IMR-90 (cell line): ENCODE results near the gene KRCC1. TPM values are rescaled to one million over a fixed set of nuclear protein-coding genes. Genes with fewer than 3 reads are reported as not detected.

Experiments
- ATAC-seq: fragments of 200-7000 bp; cut with Tn5 transposase; 2 replicates; pipeline ENCODE4 v1.9.1; 2020; ENCODE audit warnings: low read depth, mild to moderate bottlenecking, moderate library complexity
- BruUV-seq: library from RNA; stranded (reverse); fragments of 400-500 nt; replicated peaks from 2 replicates; lab custom pipeline; 2021; lab: Mats Ljungman, UMichigan
- CTCF ChIA-PET: fragments of 300-600 bp; formaldehyde crosslinking; extraction: SDS; loops from one replicate; lab custom pipeline; 2021; ENCODE audit warnings: antibody characterized with exemption; lab: Yijun Ruan, JAX
- POLR2A ChIA-PET: fragments of 300-600 bp; sonication (Branson Sonifier 250); formaldehyde crosslinking; loops from one replicate; lab custom pipeline; 2022; ENCODE audit warnings: antibody characterized with exemption; ENCODE audit not compliant: unreplicated experiment; lab: Charles Lee
- DNase-seq: peaks from one replicate; pipeline ENCODE4 v3.0.0; 2013
- H2AFZ ChIP-seq: replicated peaks from 2 replicates; pipeline ENCODE3; 2013; ENCODE audit warnings: low read length, mild to moderate bottlenecking; ENCODE audit not compliant: poor library complexity
- H2AK5ac ChIP-seq: 2 replicates; pipeline ENCODE4 v1.6.1; 2013; ENCODE audit warnings: low read depth, low read length, inconsistent platforms
- H2AK9ac ChIP-seq: replicated peaks from 2 replicates; pipeline ENCODE3; 2013; ENCODE audit warnings: mild to moderate bottlenecking, low read depth, low read length, moderate library complexity; ENCODE audit not compliant: poor library complexity
- H2BK120ac ChIP-seq: 2 replicates; pipeline ENCODE4 v1.6.1; 2013; ENCODE audit warnings: low read depth, low read length, inconsistent platforms
- H2BK15ac ChIP-seq: 3 replicates; pipeline ENCODE4 v1.6.1; 2013; ENCODE audit warnings: low read depth, low read length, inconsistent platforms
- H2BK20ac ChIP-seq: 2 replicates; pipeline ENCODE4 v1.6.1; 2013; ENCODE audit warnings: low read depth, mild to moderate bottlenecking, inconsistent platforms, low read length, moderate library complexity
- H2BK5ac ChIP-seq: 2 replicates; pipeline ENCODE4 v1.6.1; 2013; ENCODE audit warnings: mild to moderate bottlenecking, low read depth, low read length, inconsistent platforms; ENCODE audit not compliant: poor library complexity, severe bottlenecking
- H3K14ac ChIP-seq: replicated peaks from 2 replicates; pipeline ENCODE4 v1.6.1; 2013; ENCODE audit warnings: low read depth, low read length, inconsistent platforms
- H3K18ac ChIP-seq: 2 replicates; pipeline ENCODE4 v1.6.1; 2013; ENCODE audit warnings: low read depth, low read length, control low read depth
- H3K23ac ChIP-seq: 2 replicates; pipeline ENCODE4 v1.6.1; 2013; ENCODE audit warnings: low read depth, low read length, inconsistent platforms
- H3K27ac ChIP-seq: 2 replicates; pipeline ENCODE4 v1.5.1; 2013; ENCODE audit warnings: mild to moderate bottlenecking, control low read depth, low read length; ENCODE audit not compliant: insufficient read depth
- H3K27me3 ChIP-seq: 2 replicates; pipeline ENCODE4 v1.6.1; 2013; ENCODE audit warnings: low read length; ENCODE audit not compliant: control insufficient read depth, insufficient read depth
- H3K36me3 ChIP-seq: 2 replicates; pipeline ENCODE4 v1.6.1; 2013; ENCODE audit warnings: low read length, mixed read lengths; ENCODE audit not compliant: control insufficient read depth, insufficient read depth
- H3K4ac ChIP-seq: 2 replicates; pipeline ENCODE4 v1.6.1; 2013; ENCODE audit warnings: low read depth, low read length, inconsistent platforms
- H3K4me1 ChIP-seq: 2 replicates; pipeline ENCODE4 v1.6.1; 2013; ENCODE audit warnings: low read length, mixed read lengths; ENCODE audit not compliant: control insufficient read depth, insufficient read depth
- H3K4me2 ChIP-seq: 2 replicates; pipeline ENCODE4 v1.6.1; 2013; ENCODE audit warnings: low read depth, mild to moderate bottlenecking, control low read depth, low read length, moderate library complexity
- H3K4me3 ChIP-seq: 2 replicates; pipeline ENCODE4 v1.5.1; 2013; ENCODE audit warnings: low read depth, mild to moderate bottlenecking, control low read depth, low read length, moderate library complexity; ENCODE audit not compliant: insufficient read depth
- H3K56ac ChIP-seq: 2 replicates; pipeline ENCODE4 v1.6.1; 2013; ENCODE audit warnings: low read length, inconsistent platforms; ENCODE audit not compliant: insufficient read depth; ENCODE audit errors: extremely low read depth
- H3K79me1 ChIP-seq, 2 experiments: 2 replicates each; pipeline ENCODE4 v1.6.1; 2013; ENCODE audit warnings: low read length in 2 of 2, inconsistent platforms in 1 of 2, low read depth in 1 of 2
- H3K9ac ChIP-seq: 2 replicates; pipeline ENCODE4 v1.6.1; 2013; ENCODE audit warnings: low read depth, low read length, control low read depth
- H3K9me1 ChIP-seq: 2 replicates; pipeline ENCODE4 v1.6.1; 2013; ENCODE audit warnings: low read length, inconsistent platforms; ENCODE audit not compliant: insufficient read depth
- H3K9me3 ChIP-seq: 2 replicates; pipeline ENCODE4 v1.6.1; 2013; ENCODE audit warnings: low read length; ENCODE audit not compliant: control insufficient read depth, insufficient read depth
- H4K20me1 ChIP-seq: 2 replicates; pipeline ENCODE4 v1.6.1; 2013; ENCODE audit warnings: low read length, inconsistent platforms; ENCODE audit not compliant: insufficient read depth
- H4K5ac ChIP-seq: 2 replicates; pipeline ENCODE4 v1.6.1; 2013; ENCODE audit warnings: mild to moderate bottlenecking, low read depth, low read length, control low read depth
- H4K8ac ChIP-seq, 2 experiments: 2 replicates each; pipeline ENCODE4 v1.6.1; 2013; ENCODE audit warnings: low read depth in 2 of 2, low read length in 2 of 2, control low read depth in 1 of 2, inconsistent platforms in 1 of 2
- H4K91ac ChIP-seq: 2 replicates; pipeline ENCODE4 v1.6.1; 2013; ENCODE audit warnings: low read depth, low read length, inconsistent platforms; ENCODE audit not compliant: insufficient read depth
- CEBPB ChIP-seq: IDR thresholded peaks from 2 replicates; pipeline ENCODE4 v1.6.1; 2012; ENCODE audit warnings: low read depth, low read length, improper control_type of control experiment
- CHD1 ChIP-seq: IDR thresholded peaks from 2 replicates; pipeline ENCODE4 v1.6.1; 2012; ENCODE audit warnings: low read depth, low read length, improper control_type of control experiment
- MXI1 ChIP-seq: IDR thresholded peaks from 2 replicates; pipeline ENCODE4 v1.6.1; 2012; ENCODE audit warnings: low read depth, mild to moderate bottlenecking, low read length, moderate library complexity, borderline replicate concordance
- NFE2L2 ChIP-seq: fragments of 150-350 bp; IDR thresholded peaks from 2 replicates; pipeline ENCODE4 v1.6.1; 2016; ENCODE audit warnings: low read depth, mild to moderate bottlenecking, low read length
- SMC3 ChIP-seq: fragments of 150-350 bp; IDR thresholded peaks from 2 replicates; pipeline ENCODE4 v1.6.1; 2016; ENCODE audit warnings: low read depth, mild to moderate bottlenecking, antibody characterized with exemption, low read length, moderate library complexity
- WGBS, 2 experiments: methylation state at CpG; one replicate each; pipeline versions ENCODE4 v1.1.5 to v1.1.7; 2013; ENCODE audit warnings: missing lambda C conversion rate in 2 of 2; ENCODE audit not compliant: insufficient read length in 1 of 2; ENCODE audit errors: extremely low coverage in 2 of 2; 5-methylcytosine and 5-hydroxymethylcytosine counted together
- dilution Hi-C: fragments of 300-500 bp; cut with HindIII; formaldehyde crosslinking; loops from one replicate; pipeline ENCODE4 v1.14.3; 2018; ENCODE audit warnings: low sequenced_read_pairs; ENCODE audit not compliant: unreplicated experiment
- in situ Hi-C: fragments of 300-500 bp; cut with MboI; formaldehyde crosslinking; loops from 3 replicates; pipeline ENCODE4 v1.14.3; 2019; ENCODE audit warnings: low sequenced_read_pairs, inconsistent platforms, mixed read lengths
- intact Hi-C: fragments of 100-400 bp; cut with micrococcal nuclease; formaldehyde crosslinking; loops from 2 replicates; pipeline ENCODE4 v1.10.0; 2022
- polyA plus RNA-seq, 3 experiments: library from polyadenylated mRNA; depleted of rRNA; stranded (reverse); fragments of >200 nt; gene quantifications; 2 replicates each; pipeline ENCODE4 v1.2.3, GENCODE V29; 2012; ENCODE audit warnings: low replicate concordance in 1 of 3
- total RNA-seq: library from RNA; depleted of rRNA; stranded (reverse); fragments of >200 nt; gene quantifications from 2 replicates; pipeline ENCODE4 v1.2.3, GENCODE V29; 2012

The KRCC1 gene
- total and polyA plus RNA-seq, 2 of the 4 experiments (the other 2 are of a cell fraction): 14.3 to 16.5 TPM

GRCh38 chr2:88074854-88075292, 19.3 kb upstream of the KRCC1 start:
- no peak overlapping the region for H2AK5ac ChIP-seq
- H3K79me1 ChIP-seq: no peaks in the 10 kb centered on the region
- H3K14ac ChIP-seq: no peak overlapping the region
- H3K27me3 ChIP-seq: peaks cover 2% of the 10 kb centered on the region
- dilution Hi-C loops (no loop called here), intact Hi-C loops (no loop called here), in situ Hi-C loops (loop anchor here (25.0 kb wide), 1 partner anchor 587 kb away; no protein-coding TSS in a partner anchor)
- H2AK9ac ChIP-seq: no peak overlapping the region
- peaks cover 3% of the 10 kb centered on the region; the same call in 1 of the 2 replicates for H3K4me1 ChIP-seq
- no peaks in the 10 kb centered on the region for H3K9me1 ChIP-seq
- no peak overlapping the region for H4K8ac ChIP-seq
- no peak overlapping the region for H3K56ac ChIP-seq
- H4K5ac ChIP-seq: no peak overlapping the region
- WGBS, 2 experiments: 20% methylated on average over 2 of the region's 4 CpGs; no CpG with 5 or more reads in 1 of the 2 experiments
- H3K4ac ChIP-seq: no peak overlapping the region
- no peak overlapping the region for H3K27ac ChIP-seq
- no peaks in the 10 kb centered on the region for H3K36me3 ChIP-seq
- no peak overlapping the region for H2BK20ac ChIP-seq
- H4K91ac ChIP-seq: no peak overlapping the region
- ChIA-PET POLR2A (no interaction called here), CTCF (no interaction called here)
- no peak overlapping the region for H2AFZ ChIP-seq
- H3K4me2 ChIP-seq: peak overlapping the region; percentile 60; the same call in 1 of the 2 replicates
- no peak overlapping the region for H3K4me3 ChIP-seq
- no peak overlapping the region for H2BK15ac ChIP-seq
- BruUV-seq: no TSS peak
- no peak overlapping the region for H3K9ac ChIP-seq
- no peaks in the 10 kb centered on the region for H4K20me1 ChIP-seq
- H2BK120ac ChIP-seq: no peak overlapping the region
- peaks cover 5% of the 10 kb centered on the region; the same call in 1 of the 2 replicates for H3K9me3 ChIP-seq
- no peak overlapping the region for H3K23ac ChIP-seq
- peak; percentile 54 for ATAC-seq
- DNase-seq: peak; percentile 67
- no peak overlapping the region for H3K18ac ChIP-seq
- H2BK5ac ChIP-seq: no peak overlapping the region
- TF ChIP-seq SMC3 (no peak), CHD1 (no peak), NFE2L2 (no peak), CEBPB (peak; percentile 96), MXI1 (no peak)
